ENCODE data around the gene ANKRD22.
A peak's percentile ranks its signal among the peaks of the same experiment; 100 is the strongest.
"Not testable (repeated sequence)": the region's sequence is repeated elsewhere in the genome, so short reads cannot be mapped to it uniquely, and the experiment has no call there.

Gene ANKRD22

GRCh38 chr10:88851706-88852105 lies at the start of gene ANKRD22:
Gene ANKRD22, minus strand, starts transcription at chr10:88851844. Its CDS starts 237 bp downstream, at chr10:88851607.
- DNase-seq (ENCODE audit: low spot score), result peak; percentile 55

GRCh38 chr10:88899886-88900285 lies 48.2 kb upstream of the ANKRD22 start:
- no peak for DNase-seq (ENCODE audit: low spot score)

- DNase-seq (ENCODE audit: low spot score), result no peak
These were observed 47.1 kb upstream of the ANKRD22 start for GRCh38 chr10:88898727-88899126.

DNA sequence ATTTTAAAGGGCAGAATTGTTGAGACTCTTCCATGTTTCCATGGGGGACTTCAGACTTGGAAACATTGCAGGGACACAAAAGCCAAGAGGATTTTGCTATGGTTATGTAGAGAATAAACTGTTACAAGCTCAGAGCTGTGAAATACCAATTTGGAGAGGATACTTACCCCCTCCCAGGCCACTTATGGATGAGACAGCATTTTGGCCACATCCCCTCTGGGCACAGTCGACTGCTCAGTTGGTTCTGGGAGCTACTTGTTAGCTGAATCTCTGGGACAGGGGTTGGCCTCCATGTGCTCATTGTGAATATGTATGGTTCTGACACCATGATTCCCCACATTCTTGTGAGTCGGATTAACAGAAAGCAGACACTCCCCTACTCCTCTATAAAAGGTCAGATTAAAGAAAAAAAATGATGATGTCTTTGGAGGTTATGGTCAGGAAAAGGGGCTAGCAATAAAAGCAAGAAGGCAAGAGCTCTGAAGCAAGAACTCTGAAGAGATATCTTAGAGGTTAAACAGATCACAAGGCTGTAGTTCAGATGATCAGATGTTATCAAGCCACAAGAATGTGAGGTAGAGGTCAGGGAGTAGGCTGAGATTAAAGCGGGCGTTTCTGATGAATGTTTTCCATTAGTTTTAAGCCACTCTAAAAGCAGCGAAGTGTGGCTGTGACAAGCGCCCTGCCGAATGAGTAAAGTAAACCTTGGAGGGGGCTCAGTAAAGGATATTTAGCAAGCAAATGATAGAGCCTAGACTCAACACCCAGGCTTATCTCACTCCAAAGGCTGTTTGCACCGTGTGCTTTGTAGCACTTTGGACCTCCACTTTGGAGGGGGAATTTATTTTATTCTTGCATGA lies 45.6 kb upstream of the ANKRD22 start:
- no peak for DNase-seq (ENCODE audit: low spot score)

GRCh38 chr10:88896372-88896993 lies 44.8 kb upstream of the ANKRD22 start:
- DNase-seq (ENCODE audit: low spot score), result no peak

DNA sequence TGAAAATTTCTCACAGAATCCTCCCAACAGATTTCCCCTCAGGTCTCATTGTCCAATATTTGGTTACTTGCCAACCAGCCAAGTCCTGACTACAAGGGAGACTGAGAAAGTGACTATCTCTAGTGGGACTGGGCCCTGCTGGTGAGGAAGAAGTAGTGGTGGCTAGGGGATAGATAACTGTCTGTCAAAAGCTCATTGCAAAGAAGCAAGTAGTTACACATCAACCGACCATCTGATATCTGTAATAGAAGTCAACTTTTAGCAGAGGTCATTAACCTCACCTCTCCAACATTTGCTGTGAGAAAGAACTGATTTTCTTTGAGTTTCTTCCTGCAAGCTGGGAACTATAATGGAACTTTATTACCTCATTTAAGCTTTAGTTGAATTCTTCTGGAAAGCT lies 43.6 kb upstream of the ANKRD22 start:
- no peak for DNase-seq (ENCODE audit: low spot score)

DNA sequence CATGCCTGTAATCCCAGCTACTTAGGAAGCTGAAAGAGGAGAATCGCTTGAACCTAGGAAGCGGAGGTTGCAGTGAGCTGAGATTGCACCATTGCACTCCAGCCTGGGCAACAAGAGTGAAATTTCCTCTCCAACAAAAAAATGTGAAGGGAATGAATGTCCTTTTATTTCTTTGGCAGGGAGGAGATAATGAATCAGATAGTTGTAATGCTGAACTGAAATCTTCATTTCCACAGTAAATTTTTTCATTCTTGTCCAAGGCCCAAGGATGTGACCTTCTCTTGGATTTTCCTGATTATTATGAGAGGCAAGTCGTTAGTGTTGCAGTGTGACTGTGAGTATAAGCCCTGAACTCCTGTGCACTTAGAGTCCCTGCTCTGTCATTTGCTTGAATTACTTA lies 42.0 kb upstream of the ANKRD22 start:
- no peak for DNase-seq (ENCODE audit: low spot score)

DNA sequence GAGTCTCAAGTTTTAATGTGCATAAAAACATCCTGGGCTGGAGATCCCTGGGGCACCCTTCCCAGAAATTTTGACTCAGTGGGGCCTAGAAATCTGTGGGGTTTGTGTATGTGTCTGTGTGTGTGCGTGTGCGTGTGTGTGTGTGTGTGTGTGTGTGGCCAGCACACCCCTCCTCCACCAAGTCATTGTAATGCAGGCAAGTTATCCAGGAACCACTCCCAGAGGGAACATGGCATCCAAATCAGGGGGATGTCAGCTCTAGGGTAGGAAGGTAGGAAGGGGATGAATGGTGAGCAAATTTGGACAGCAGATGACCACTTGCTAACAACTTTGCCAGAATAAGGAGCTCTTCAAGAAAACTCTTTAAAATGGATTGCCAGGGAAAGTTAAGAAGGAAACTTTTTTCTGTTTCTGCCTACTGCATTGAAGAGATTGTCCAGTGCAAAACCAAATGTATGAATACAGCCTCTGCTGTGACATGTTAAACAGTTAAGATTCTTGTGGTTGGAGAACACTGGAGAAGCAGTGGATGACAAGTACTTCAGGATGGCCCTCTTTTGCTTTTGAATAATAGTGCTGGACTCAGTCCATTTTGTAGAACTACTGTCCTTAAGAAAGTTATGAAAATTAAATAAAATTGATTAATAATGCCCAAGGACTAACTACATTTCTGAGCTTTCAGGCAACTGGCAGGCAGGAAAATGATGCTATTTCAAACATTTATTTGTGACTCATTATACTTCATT lies 40.8 kb upstream of the ANKRD22 start:
- no peak for DNase-seq (ENCODE audit: low spot score)

DNA sequence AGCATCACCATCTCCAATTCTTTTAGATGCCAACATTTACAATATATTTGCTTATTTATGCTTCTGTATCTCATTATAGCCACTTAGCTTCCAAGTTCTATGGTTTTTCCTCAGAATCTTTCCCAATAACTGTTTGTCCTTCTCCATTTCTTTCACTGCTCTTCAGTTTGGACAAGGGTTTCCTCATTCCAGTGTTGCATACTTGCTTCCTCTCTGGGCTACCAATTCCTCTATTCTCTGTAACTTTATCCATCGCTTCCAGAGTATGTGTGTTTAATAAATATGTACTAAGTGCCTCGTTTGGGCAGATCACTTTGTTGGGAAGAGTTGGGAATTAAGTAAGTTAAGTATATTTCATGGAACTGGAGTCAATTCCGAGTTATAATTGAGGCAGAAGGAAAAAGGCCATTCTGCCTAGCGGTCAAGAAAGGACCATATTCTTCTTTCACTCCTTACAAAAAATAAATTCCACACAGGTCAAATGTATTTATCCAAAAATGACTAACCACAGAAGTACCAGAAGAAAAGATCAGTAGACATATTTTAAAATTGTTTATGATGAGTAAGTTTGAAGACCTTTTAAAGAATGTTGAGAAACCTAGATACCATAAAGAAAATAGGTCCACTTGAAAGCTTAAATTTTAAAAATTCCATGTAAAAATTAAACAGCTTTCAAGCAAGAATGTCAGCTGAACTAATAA lies 39.2 kb upstream of the ANKRD22 start:
- DNase-seq (ENCODE audit: low spot score), result no peak

GRCh38 chr10:88889559-88890337 lies 38.1 kb upstream of the ANKRD22 start:
- no peak for DNase-seq (ENCODE audit: low spot score)

- no peak for DNase-seq (ENCODE audit: low spot score)
These were observed 37.3 kb upstream of the ANKRD22 start for GRCh38 chr10:88888810-88889445.

GRCh38 chr10:88886557-88886956 lies 34.9 kb upstream of the ANKRD22 start:
- peak; percentile 85 for DNase-seq (ENCODE audit: low spot score)

- DNase-seq (ENCODE audit: low spot score), result no peak
These were observed 31.8 kb upstream of the ANKRD22 start for GRCh38 chr10:88883448-88883809.

- not testable (repeated sequence) for DNase-seq (ENCODE audit: low spot score)
These were observed 31.2 kb upstream of the ANKRD22 start for GRCh38 chr10:88882646-88883447.

- DNase-seq (ENCODE audit: low spot score), result no peak
These were observed 30.4 kb upstream of the ANKRD22 start for GRCh38 chr10:88881922-88882645.

- DNase-seq (ENCODE audit: low spot score), result no peak
These were observed 29.7 kb upstream of the ANKRD22 start for GRCh38 chr10:88881320-88881719.

DNA sequence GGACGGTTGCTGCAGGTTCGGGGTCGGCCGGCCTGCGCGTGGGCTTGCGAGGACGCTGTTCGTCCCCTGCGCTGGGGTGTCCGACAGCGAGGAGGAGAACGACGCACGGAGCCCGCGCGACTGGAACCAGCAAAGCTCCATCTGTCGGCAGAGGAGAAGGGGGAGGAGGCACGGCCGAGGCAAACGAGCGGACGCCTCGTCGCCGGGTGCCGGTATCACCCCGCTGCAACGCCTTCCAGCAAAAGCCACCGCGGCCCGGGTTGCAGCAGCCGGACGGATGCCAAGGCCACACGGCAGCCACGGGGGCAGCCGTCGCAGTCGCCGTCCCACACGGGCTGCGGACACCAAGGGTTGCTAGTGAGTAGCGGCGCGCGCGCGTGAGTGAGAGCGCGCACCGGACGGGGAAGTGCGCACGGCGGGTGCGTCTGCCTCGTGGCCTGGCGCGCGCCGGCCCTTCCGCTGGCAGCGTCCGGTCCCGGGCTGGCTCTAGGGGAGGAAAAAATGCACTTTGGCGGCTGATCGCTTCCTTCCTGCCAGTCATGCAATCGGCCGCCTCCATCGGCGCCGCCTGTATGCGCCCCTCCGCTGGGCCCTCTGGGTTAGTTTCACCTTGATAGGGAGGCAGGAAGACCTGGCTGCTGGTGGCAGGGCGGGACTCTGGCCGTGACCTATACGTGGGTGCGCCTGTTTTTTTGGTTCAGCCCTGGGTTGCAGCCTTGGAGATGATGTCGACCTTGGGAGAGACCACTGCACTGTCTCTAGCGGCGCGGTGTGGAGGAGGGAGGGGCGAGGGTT lies 28.8 kb upstream of the ANKRD22 start:
- DNase-seq (ENCODE audit: low spot score), result peak; percentile 87

- peak; percentile 89 for DNase-seq (ENCODE audit: low spot score)
These were observed 28.1 kb upstream of the ANKRD22 start, which contains the start of gene STAMBPL1 for GRCh38 chr10:88879534-88880281. Gene STAMBPL1, plus strand, starts transcription at chr10:88880245. Its CDS starts 21,464 bp downstream, at chr10:88901709.

All from activated CD4-positive, alpha-beta T cell treated with anti-CD3 and anti-CD28 coated beads, Interleukin-2, Interleukin-4, amounts not matched to agents 100 ng/mL and 50 ng/mL, durations not matched to agents 16 hours and 8 hours (primary cell).